NCI-H2196 (cell line): Measurements from ENCODE around the gene RNF8.
A peak's percentile ranks its signal among the peaks of the same experiment; 100 is the strongest.
"Not testable (repeated sequence)": the region's sequence is repeated elsewhere in the genome, so short reads cannot be mapped to it uniquely, and the experiment has no call there.

ENCODE experiments used
- DNase-seq: peaks from one replicate; lab custom pipeline; 2025; ENCODE audit not compliant: unreplicated experiment; lab: John Stamatoyannopoulos, UW

RNF8 gene

DNA sequence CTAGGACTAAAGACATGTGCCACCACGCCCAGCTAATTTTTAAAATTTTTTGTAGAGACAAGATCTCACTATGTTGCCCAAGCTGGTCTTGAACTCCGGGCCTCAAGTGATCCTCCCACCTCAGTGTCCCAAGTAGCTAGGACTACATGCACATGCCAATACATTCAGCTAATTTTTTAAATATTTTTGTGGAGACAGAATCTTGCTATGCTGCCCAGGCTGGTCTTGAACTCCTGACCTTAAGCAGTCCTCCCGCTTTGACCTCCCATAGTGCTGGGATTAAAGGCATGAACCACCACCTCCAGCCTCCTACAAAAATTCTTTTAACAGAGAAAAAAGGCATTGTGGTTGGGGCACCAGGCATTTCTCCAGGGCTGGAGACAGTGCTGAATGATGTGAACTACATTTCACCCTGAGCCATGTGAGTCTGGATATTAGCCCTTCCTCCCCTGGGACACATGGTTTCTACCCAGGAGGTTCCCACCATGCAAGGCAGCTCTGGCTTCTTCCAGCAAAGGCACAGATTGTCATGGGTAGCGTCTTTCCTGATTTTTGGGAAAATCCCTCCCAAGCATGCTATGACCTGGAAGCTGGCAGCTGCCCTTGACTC lies 42.9 kb downstream of the RNF8 start:
- no peak for DNase-seq

DNA sequence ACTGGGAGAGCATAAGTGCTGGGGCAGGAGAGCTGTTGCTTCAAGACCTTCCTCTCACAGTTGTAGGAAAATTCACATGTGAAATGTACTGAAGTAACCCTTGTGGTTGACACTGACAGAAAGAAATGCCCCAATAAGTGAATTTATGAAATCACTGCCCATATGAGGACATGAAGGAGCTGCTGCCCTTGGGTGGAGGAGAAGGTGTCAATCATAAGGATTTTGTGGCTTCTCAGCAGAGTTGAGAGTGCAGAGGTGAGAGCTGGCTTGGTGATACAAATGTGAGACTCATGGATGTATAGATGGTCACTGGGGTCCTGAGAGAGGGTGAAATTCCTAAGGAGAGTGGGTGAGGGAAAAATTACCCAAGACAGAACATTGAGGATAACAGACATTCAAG lies 45.3 kb downstream of the RNF8 start:
- no peak for DNase-seq

DNA sequence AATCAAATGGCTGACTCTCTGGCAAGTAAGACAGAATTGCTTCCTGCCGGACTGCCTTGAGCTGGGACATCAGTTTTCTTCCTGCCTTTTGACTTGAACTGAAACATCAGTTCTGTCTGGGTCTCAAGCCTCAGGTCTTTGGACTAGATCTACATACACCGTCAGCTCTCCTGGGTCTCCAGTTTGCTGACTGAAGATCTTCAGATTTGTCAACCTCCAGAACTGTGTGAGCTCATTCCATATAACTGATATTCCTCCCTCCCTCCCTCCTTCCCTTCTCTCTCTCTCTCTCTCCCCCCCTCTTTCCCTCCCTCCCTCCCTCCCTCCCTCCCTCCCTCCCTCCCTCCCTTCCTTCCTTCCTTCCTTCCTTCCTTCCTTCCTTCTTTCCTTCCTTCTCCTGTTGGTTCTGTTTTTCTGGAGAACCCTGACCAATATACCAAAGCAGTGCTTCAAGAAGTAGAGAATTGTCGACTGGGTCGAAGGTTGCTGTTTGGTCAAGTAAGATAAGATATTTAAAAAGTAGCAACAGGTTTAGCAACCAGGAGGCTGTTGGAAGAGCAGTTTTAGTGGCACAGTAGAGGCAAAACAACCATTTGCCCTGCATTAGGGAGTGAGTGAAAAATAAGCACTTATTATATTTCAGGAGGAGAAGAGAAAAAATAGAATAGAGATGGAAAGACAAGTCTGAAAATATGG lies 46.2 kb downstream of the RNF8 start:
- no peak for DNase-seq

DNA sequence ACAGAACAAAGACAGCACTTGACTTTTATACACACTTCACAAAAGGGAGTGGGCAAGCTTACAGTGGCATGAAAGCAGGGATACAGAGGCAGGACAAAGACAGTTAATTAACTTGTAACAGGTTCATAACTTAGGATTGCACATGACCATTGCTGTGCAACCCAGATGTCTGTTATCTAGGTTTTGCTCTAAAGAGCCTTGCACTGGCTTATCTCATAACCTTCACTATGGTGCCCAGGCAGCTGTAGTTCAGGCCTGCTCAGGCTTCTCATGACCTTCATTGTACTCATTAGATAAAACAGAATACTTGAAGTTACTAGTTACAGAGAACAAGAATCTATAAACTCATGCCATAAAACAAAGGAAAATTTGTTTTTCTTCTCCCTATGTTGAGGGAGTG lies 47.9 kb downstream of the RNF8 start:
- not testable (repeated sequence) for DNase-seq

DNA sequence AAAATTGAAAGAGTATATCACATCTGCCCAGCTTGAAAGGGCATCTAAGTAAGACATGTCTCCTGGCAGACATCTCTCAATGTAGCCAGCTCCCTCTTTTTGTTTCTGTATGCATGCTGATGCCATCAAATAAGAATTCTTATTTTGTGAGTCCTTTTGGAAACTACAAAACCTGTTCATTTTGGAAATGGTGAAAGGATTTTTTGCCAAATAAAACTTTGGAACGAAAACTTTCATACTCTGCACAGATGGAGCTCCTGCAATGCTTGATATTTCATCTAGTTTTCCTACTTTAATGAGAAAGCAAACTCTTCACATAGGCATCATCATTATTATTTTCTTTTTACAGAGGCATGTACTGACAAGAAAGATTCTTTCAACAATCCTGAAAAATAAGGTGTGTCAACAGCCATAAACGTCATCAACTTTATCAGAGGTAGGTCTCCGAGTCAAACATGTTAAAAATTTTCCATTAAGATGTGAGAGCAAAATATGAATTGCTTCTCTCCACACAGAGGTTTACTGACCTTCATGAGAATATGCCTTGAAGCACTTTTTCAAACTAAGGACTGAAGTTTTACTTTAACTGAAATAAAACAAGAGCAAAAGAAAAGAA lies 53.1 kb downstream of the RNF8 start:
- no peak for DNase-seq

DNA sequence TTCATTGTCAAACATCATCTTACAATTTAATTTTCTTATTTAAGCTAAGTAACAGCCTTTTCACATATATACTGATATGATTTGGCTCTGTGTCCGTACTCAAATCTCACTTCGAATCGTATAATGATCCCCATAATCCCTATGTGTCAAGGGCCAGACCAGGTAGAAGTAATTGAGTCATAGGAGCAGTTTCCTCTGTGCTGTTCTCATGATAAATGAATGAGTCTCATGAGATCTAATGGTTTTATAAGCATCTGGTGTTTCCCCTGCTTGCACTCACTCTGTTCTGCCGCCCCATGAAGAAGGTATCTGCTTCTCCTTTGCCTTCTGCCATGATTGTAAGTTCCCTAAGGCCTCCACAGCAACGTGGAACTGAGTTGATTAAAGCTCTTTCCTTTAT lies 54.2 kb downstream of the RNF8 start:
- no peak for DNase-seq

DNA sequence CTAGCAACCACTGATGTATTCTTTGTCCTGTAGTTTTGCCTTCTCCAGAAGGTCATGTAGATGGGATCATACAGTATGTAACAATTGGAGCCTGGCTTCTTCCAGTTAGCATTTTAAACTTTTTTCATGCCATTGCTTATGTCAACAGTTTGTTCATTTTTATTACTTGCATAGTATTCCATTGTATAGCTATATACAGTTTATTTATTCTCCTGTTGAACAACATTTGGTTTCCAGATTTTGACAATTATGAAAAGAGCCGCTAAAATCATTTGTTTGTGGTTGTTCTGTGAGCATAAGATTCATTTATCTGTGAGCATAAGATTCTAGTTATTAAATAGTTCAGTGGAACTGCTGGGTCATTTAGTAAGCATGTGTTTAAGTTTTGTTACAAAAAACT lies 55.7 kb downstream of the RNF8 start:
- DNase-seq = no peak

DNA sequence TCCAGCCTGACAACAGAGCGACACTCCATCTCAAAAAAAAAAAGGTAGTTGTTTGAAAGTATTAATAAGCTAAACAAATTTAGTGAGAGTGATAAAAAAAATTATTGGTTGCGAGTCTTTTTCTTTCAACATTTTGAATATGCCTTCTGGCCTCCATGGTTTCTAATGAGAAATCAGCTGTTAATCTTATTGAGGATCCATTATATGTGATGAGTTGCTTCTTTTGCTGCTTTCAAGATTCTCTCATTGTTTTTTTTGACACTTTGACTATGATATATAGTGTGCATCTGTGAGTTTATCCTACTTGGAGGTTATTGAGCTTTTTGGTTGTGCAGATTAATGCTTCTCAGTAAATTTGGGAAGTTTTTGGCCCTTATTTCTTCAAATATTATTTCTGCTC lies 63.6 kb downstream of the RNF8 start:
- DNase-seq = no peak

DNA sequence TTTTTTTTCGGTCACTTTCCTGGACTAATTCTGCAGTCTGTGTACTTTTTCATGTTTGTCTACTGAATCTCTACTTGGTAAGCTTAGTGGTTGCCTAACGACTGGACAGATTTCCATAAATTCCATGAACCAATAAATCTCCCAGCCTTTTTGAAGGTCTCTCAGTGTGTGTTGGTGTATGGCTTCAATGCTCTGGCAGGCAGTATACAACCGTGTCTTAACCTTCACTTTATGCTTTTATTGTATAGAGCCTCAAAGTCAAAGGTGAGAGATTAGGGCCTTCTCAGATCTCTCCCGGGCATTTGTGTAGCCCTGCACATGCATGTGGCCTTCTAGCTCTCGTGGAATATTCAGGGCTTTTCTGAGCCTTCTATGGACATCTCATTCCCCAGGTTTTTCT lies 64.9 kb downstream of the RNF8 start:
- DNase-seq = no peak

DNA sequence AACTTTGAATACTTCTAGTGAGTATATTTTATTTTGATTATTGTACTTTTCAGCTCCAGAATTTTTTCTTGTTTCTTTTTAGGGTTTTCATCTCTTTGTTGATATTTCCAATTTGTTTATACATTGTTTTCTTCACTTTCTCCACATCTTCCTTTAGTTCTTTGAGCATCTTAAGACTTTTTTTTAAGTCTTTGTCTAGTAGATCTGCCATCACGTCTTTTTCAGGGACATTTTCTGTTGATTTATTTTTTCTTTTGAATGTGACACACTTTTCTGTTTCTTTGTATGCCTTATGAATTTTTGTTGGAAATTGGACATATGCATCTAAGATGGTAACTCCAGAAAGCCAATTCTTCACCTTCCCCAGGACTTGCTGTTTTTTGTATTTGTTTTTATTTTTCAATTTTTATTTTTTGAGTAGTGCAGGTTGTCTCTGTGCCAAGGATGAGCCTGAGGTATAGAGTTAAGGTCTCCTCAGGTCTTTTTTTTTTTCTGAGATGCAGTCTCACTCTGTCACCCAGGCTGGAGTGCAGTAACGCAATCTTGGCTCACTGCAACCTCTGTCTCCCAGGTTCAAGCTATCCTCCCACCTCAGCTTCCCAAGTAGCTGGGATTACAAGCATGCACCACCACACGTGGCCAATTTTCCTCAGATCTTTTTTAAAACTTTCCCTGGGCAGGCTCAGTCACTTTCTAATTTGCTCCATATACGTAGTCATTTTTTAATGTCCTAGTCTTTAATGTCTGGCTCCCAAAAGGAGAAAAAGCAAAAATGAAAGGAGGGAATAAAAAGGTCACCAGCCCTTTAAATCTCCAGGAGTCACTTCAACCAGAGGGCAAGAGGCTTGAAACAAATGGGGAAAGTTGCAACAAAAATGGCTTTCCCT lies 72.5 kb downstream of the RNF8 start:
- DNase-seq = no peak

DNA sequence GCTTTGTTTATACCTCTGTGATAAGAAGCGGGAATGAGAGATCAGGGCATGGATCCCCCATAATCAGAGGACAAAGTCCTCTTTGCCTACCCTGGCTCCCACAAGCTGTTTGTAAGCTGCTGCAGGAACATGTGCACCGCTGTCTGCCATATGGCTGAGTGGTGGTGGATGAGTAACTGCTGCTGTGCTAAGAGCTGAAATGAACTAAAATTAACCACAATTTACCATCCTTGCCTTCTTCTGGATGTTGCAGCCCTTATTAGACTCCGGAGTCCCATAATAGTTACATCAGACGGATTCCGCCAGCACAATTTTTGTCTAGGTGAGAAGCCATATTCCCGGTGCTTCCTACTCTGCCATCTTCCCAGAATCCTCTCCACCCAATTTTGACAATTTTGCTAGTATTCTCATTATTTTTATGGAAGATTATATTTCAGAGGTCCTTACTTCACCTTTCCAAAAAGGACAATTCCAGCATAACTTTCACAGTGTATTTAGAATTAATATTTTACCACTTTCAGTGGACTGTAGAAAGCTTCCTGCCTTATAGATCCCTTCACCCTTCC lies 73.2 kb downstream of the RNF8 start:
- DNase-seq = no peak

DNA sequence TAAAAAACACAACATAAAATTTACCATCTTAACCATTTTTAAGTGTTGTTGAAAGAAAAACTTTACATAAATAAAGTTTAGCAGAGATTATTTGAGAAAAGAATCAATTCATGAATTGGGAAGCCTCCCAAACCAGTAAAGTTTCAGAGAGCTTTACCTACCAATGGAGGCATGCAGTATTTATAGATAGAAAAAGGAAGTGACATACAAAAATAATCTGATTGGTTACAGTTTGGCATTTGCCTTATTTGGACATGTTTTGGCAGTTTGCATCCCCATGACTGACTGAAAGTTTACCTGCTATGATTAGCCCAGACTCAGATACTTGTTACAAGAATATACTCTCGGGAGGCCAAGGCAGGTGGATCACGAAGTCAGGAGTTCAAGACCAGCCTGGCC lies 75.6 kb downstream of the RNF8 start:
- no peak for DNase-seq

DNA sequence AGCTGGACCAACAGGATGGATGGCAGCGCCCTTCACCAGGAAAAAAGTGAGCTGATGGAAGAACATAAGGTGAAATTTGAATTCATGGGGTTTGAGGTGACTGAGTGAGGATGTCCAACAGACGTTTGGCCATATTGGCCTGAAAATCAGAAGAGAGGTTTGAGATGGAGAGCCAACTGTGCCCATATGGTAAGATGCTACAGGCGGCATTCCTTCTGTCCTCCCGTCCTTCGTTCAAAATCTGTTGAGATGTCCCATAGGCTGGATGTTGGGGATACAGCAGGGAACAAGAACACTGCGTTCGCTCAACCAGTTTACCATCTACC lies 78.8 kb downstream of the RNF8 start:
- DNase-seq = no peak

DNA sequence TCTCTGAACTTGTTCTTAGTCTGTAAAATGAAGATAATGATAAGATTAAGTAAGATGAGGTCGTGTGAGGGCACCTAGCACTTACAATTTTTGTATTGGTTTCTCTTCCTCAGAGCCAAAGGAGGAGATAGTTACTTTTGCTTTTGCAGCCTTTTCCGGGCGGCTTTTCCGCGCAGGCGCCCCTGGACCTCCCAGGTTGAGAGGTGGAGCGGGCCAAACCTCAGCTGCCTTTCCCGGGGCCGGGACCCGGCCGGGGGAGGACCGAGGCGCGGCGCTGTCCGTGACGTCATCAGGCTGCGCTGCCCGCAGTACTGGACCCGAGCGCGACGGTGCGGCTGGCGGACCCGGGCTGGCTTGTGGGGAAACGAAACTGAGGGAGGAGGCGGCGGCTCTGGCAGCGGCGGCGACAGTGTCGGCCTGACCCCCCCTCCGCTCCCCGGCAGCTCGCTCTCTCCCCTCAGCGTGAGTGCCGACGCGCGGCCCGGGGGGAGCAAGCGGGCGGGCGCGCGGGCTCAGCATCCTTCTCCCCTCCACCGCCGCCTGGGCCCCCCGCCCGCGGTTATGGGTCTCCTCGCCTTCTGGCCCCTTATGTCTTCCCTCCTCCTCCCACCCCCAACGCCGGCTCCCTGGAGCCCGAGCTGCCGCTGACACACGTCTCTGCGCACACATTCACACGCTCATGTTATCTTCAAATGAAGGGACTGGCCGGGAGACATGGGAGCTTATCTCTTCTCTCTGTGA lies 79.3 kb downstream of the RNF8 start, which contains the start of gene CMTR1:
CMTR1 (plus strand) TSS at position 306 of the 741 bp plus-strand sequence. CDS start 2,409 bp downstream, outside the sequence.
- DNase-seq = peak; percentile 94

DNA sequence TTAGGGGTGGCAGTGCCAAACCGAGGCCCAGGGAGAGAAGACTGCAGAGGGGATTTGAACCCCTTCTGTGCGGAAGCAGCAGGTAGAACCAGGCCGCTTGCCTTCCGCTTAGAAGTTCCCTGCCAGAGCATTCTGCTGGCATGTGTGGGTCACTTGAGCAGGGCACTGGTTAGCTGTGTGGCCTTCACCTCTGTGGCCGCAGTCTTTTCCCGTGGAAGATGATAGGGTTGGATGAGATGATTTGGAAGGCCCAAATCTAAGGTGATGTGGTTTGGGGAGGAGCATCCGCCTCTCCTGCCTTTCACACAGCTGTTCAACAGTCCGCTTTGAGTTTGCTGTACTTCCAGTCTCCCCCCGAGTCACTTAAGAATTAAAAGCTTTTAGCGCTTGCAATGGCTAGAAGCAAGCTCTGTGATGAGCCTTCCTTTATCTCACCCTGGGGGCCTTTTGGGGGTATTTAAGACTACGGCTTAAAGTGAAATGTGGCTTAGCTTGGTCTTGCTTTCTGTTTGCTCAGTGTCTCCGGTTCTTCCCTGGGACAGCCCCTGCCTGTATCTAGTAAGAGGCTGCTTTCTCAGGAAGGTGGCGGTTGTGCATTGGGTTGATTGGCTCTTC lies 80.0 kb downstream of the RNF8 start:
- DNase-seq = no peak

DNA sequence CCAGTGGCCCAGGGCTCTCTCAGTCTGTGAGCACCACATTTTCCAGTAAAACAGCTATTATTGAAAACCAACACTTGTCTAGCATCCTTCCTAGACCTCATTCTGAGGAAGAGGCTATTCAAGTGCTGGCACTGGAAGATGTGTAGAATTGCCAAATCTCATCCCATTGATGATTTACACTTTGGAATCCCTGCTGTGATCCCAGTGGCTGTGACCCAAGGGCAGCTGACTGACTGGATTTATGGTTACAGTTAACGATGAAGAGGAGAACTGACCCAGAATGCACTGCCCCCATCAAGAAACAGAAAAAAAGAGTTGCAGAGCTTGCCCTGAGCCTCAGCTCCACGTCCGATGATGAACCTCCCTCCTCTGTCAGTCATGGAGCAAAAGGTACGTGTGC lies 81.6 kb downstream of the RNF8 start:
- DNase-seq = peak; percentile 35

DNA sequence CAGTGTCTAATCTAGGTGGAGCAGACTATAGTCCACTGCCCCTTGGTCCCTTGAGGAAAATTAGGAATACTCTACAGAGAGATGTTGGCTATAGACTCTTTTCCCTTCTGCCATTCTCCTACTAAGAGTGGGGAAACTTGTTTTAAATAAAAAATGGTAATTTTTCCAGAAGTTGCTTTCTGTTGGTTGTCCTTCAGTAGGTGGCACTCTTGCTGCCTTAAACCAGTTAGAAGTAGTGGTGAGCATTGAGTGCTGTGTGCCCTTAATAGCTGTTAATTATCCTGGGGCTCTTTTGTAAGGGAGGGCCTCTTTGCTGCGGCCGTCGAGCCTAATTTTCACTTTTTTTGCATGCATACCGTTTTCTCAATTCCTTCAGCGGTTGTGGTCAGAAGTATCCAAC lies 82.0 kb downstream of the RNF8 start:
- DNase-seq = no peak

DNA sequence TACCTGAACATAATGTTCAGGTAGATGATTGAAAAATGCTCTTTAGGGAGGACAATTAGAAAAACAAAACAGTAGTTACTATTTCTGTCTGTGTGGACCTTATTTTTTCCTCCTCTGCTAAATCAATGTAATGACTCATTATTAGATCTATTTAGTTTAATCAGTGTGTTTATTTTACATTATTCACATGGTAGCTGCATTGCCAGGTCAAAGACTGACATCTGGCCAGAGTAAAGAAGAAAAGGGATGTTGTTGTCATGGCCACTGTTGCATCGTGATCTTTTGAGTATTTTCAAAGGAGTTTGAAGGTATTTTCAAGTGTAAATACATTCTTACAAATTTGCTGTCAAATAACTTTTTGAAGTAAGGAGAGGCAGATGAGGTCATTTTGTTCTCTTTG lies 85.1 kb downstream of the RNF8 start:
- no peak for DNase-seq

DNA sequence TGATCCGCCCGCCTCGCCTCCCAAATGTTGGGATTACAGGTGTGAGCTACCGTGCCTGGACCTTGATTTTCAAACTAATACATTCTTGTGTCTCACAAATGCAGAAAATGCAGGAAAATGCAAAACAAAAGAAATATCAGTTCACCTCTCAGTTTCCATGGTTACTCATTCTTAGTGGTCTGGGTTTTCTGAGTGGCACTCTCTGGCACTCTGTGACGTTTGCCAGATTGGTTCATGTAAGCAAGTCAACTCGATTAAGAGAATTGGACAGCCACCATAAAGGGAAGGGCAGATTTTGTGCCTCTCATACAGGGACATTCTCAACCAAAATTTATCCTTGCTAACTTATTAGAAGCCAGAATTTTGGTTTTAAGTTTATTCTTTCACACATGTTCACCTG lies 87.9 kb downstream of the RNF8 start:
- no peak for DNase-seq
